ENCODE data around the gene ELFN2. TPM values are rescaled to one million over a fixed set of nuclear protein-coding genes. Genes with fewer than 3 reads are reported as not detected.

The ELFN2 gene
- total RNA-seq, 2 experiments from 2014 or later, result 0.57 to 0.79 TPM

DNA sequence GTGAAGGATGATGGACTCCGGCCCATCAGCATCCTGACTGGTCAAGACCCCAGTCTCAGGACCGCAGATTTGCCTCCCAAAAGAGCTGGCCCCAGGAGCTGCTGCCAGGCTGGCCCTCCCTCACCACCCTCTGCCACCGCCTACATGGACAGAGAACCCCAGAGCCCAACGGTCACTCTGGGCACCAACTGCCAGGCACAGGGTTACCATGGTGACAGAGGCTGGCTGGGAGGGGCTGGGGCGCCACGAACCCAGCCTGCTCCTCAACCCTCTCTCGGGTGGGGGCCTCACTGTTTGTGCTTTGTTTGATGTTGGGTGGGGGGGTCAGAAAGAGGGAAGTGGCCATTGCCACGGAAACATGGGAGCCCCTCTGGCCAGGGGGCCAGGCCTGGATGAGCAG lies 55.8 kb downstream of the ELFN2 start:
- Mint-ChIP-seq H3K4me1 (ENCODE audit: low read depth) (no peaks in the 10 kb centered on the region), H3K4me3 (no peak overlapping the region), H3K27me3 (ENCODE audit: low read depth) (no peaks in the 10 kb centered on the region), H3K9me3 (no peaks in the 10 kb centered on the region), H3K36me3 (ENCODE audit: low read depth) (no peaks in the 10 kb centered on the region), H3K27ac (no peak overlapping the region)
- DNase-seq, result no peak
- intact Hi-C loops (cut with micrococcal nuclease), result no loop called here
- CTCF ChIA-PET, result no interaction called here

DNA sequence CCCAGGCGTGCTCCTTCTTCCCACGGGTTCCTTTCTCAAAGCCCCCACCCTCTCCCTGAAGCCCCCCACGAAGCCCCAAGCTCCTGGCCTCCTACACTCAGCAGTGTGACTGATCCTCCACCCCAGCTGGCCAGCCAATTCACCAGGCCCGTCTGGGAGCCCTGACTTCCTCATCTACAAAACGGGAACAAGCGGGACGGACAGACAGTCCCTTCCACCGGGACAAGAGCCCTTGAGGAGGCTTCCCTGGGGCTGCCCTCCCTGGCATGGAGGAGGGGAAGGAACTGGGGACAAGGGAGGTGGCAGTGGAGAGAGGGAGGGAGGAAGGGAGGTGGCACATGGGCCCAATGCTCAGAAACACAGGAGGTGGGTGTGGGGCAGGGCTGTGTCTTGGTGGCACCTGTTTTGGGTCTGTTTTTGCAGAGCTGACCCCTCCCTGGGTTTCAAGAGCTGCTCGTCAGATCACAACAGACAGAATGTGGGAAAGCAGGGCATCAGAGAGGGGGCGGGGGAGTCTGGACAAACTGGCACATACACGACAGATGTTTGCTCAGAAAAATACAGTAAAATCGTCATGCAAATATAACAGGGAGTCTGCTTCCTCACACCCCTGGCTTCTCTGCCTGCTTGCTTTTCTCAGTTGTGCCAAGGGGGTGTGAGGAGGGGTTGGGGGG lies 56.8 kb downstream of the ELFN2 start:
- DNase-seq, result no peak
- H3K9me3 Mint-ChIP-seq, result no peaks in the 10 kb centered on the region
- H3K27me3 Mint-ChIP-seq (ENCODE audit: low read depth), result no peaks in the 10 kb centered on the region
- no peak overlapping the region for H3K4me3 Mint-ChIP-seq
- CTCF ChIA-PET, result no interaction called here
- no peak overlapping the region for H3K27ac Mint-ChIP-seq
- H3K4me1 Mint-ChIP-seq (ENCODE audit: low read depth), result no peaks in the 10 kb centered on the region
- intact Hi-C loops (cut with micrococcal nuclease), result no loop called here
- no peaks in the 10 kb centered on the region for H3K36me3 Mint-ChIP-seq (ENCODE audit: low read depth)

DNA sequence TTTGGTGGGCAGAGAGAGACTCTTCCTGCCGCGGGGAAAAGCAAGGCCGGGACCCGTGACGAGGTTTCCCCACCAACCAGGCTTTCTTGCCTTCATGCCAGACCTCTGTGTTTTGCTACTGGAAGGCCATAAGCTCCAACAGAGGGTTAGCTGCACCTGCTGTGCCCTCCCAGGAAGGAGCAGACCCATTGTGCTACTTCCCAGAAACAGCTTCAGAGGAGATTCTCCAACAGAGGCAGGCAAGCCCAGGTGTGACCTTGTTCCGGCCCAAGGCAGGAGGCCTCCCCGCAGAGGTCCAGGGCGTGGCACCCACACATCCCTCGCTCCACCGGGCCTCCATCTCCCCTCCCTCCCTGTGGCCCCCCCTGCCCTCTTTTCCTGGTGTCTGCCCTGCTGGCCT lies 57.8 kb downstream of the ELFN2 start:
- intact Hi-C loops (cut with micrococcal nuclease), result no loop called here
- H3K27me3 Mint-ChIP-seq (ENCODE audit: low read depth), result no peaks in the 10 kb centered on the region
- no peak overlapping the region for H3K4me3 Mint-ChIP-seq
- no peak overlapping the region for H3K27ac Mint-ChIP-seq
- CTCF ChIA-PET, result no interaction called here
- no peaks in the 10 kb centered on the region for H3K4me1 Mint-ChIP-seq (ENCODE audit: low read depth)
- H3K9me3 Mint-ChIP-seq, result no peaks in the 10 kb centered on the region
- DNase-seq, result no peak
- H3K36me3 Mint-ChIP-seq (ENCODE audit: low read depth), result no peaks in the 10 kb centered on the region

DNA sequence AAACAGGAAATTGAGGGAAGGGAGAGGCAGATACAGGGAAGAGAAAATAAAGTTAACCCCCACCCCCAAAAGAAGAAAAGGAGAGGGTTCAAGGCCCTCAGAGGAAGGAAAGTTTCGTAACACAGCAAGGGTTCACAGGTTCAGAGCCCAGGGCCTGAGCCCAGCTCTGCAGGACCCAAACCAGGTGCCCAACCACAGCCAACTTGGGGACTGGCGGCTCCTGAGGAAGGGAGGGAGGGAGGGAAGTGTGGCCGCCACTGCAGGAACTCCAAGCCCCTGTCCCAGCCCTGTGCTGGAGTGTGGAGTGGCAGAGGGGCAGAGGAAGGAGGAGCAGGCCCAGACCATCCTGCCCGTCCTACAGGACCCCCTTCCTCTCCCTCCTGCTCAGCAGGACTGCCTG lies 59.2 kb downstream of the ELFN2 start:
- intact Hi-C loops (cut with micrococcal nuclease), result no loop called here
- Mint-ChIP-seq H3K4me3 (no peak overlapping the region), H3K27me3 (ENCODE audit: low read depth) (no peaks in the 10 kb centered on the region), H3K27ac (no peak overlapping the region), H3K4me1 (ENCODE audit: low read depth) (no peaks in the 10 kb centered on the region), H3K9me3 (no peaks in the 10 kb centered on the region), H3K36me3 (ENCODE audit: low read depth) (no peaks in the 10 kb centered on the region)
- CTCF ChIA-PET, result no interaction called here
- no peak for DNase-seq

DNA sequence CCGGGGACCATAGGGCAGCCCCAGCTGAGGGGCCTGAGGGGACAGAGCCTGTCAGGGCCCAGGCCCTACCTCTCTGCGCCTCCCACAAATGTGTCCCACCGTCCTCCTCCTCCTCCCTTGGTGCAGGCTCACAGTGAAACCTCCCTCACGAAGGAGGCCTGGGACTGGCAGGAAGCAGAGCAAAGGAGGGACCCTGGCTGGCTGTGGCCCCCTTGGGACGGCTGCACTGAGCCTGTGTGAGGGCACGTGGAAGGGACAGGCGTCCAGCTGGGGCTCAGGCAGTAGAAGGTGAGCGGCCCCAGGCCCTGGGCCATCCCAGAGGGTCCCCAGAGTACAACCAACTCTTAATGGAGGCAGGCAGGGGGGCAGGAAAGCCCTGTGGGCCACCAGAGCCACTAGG lies 60.7 kb downstream of the ELFN2 start:
- Mint-ChIP-seq H3K4me3 (no peak overlapping the region), H3K36me3 (ENCODE audit: low read depth) (no peaks in the 10 kb centered on the region), H3K4me1 (ENCODE audit: low read depth) (no peaks in the 10 kb centered on the region), H3K27ac (no peak overlapping the region), H3K27me3 (ENCODE audit: low read depth) (no peaks in the 10 kb centered on the region), H3K9me3 (no peaks in the 10 kb centered on the region)
- DNase-seq, result no peak
- CTCF ChIA-PET, result interaction anchor here (0.8 kb wide), 1 partner anchor 259 kb away, joined by 3 read pairs; no protein-coding TSS in a partner anchor
- intact Hi-C loops (cut with micrococcal nuclease), result no loop called here

DNA sequence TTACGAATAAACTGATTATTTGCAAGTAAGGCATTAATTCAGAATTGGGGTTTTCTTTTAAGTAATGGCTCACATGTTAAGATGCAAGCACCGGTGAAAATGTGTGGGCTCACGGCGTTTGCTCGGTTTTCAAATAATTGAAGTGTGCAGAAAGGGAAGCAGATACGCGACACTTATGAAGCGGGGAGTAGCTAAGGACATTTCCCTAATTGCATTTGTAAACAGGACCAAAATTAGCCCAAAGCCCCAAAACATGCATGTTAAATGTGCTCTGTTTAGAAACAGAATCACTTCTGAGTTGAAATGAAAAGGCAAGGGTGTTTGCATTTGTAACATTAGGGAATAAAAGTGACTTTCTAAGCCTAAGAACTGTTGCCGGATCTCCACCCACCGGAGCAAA lies 61.3 kb downstream of the ELFN2 start:
- no peak overlapping the region for H3K4me3 Mint-ChIP-seq
- DNase-seq, result no peak
- intact Hi-C loops (cut with micrococcal nuclease), result no loop called here
- H3K9me3 Mint-ChIP-seq, result no peaks in the 10 kb centered on the region
- no peaks in the 10 kb centered on the region for H3K4me1 Mint-ChIP-seq (ENCODE audit: low read depth)
- no peaks in the 10 kb centered on the region for H3K27me3 Mint-ChIP-seq (ENCODE audit: low read depth)
- H3K36me3 Mint-ChIP-seq (ENCODE audit: low read depth), result no peaks in the 10 kb centered on the region
- CTCF ChIA-PET, result interaction anchor here (0.8 kb wide), 1 partner anchor 260 kb away, joined by 3 read pairs; no protein-coding TSS in a partner anchor
- no peak overlapping the region for H3K27ac Mint-ChIP-seq

DNA sequence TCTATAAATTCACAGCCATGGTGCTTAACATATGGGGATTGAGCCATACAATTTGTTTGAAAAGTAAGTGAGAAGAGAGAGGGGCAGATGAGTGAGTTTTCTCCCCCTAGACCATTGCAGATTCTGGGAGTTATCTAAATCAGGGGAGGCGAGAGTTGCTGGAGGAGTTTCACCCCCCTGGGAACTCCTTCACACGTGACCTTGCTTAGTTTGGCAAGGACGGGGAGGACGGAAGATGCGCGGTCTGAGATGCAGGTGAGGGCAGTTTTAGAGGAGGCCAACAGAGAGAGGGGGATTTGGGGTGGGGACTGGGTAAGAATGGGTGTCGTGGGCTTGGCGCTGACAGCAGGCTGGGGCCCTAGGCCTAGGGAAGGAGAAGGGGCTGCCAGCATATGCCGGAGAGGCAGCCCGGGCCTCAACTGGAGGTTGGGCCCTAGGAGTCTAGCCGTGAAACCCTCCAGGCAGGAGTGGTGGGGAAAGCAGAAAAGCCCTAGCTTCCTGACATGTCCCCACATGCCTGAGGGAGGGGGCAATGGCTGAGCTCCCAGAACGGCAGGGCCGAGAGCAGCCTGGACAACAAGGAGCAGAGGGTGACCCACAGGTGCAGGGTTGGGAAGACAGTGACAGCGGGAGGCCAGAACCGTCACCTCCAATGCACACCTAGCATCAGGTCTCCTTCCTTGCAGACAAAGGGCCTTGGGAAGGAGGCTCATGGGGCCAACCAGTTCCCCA lies 63.9 kb downstream of the ELFN2 start:
- no peak overlapping the region for H3K4me3 Mint-ChIP-seq
- H3K36me3 Mint-ChIP-seq (ENCODE audit: low read depth), result no peaks in the 10 kb centered on the region
- H3K27ac Mint-ChIP-seq, result no peak overlapping the region
- CTCF ChIA-PET, result no interaction called here
- DNase-seq, result no peak
- no peaks in the 10 kb centered on the region for H3K9me3 Mint-ChIP-seq
- intact Hi-C loops (cut with micrococcal nuclease), result no loop called here
- H3K27me3 Mint-ChIP-seq (ENCODE audit: low read depth), result no peaks in the 10 kb centered on the region
- H3K4me1 Mint-ChIP-seq (ENCODE audit: low read depth), result no peaks in the 10 kb centered on the region

DNA sequence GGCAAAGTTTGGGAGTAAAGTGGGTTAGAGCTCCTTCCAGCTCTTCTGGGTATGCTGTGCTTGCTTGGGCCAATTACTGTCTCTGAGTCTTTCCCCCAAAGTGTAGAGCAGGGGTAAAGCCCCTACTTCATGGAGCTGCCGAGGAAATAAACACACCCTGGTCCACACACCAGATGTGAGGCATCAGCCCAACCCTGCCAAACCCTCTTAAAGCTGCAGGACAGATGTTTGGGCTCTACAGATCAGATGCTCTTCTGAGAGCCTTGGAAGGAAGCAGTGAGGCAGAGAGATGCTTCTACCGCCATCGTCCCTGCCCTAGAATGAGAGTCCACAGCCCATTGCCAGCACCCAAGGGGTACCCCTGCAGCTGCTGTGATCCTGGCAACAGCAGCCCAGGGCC lies 64.7 kb downstream of the ELFN2 start:
- Mint-ChIP-seq H3K27me3 (ENCODE audit: low read depth) (no peaks in the 10 kb centered on the region), H3K4me3 (no peak overlapping the region), H3K27ac (no peak overlapping the region), H3K36me3 (ENCODE audit: low read depth) (no peaks in the 10 kb centered on the region), H3K4me1 (ENCODE audit: low read depth) (no peaks in the 10 kb centered on the region), H3K9me3 (no peaks in the 10 kb centered on the region)
- DNase-seq, result no peak
- CTCF ChIA-PET, result no interaction called here
- intact Hi-C loops (cut with micrococcal nuclease), result no loop called here

DNA sequence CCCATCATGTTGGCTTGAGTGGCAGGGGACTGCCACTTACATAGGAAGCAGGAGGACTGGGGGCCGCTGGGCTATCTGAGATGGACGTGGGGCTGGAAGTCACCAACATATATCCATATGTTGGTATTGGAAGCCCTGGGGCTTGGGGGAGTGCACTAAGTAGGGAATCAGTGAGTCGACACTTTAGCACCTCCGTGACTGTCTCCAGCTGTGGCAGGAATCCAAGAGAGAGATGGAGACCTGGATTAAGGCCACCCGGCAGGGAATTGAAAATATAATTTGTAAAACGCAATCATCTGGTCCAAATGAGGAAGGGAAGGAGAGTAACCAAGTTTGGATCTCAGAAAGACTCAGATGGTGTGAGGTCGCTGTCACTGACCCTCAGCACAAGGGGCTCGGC lies 68.4 kb downstream of the ELFN2 start:
- no peak overlapping the region for H3K4me3 Mint-ChIP-seq
- H3K27ac Mint-ChIP-seq, result no peak overlapping the region
- no peaks in the 10 kb centered on the region for H3K36me3 Mint-ChIP-seq (ENCODE audit: low read depth)
- no peaks in the 10 kb centered on the region for H3K9me3 Mint-ChIP-seq
- intact Hi-C loops (cut with micrococcal nuclease), result no loop called here
- no peaks in the 10 kb centered on the region for H3K27me3 Mint-ChIP-seq (ENCODE audit: low read depth)
- DNase-seq, result no peak
- no peaks in the 10 kb centered on the region for H3K4me1 Mint-ChIP-seq (ENCODE audit: low read depth)
- CTCF ChIA-PET, result no interaction called here

DNA sequence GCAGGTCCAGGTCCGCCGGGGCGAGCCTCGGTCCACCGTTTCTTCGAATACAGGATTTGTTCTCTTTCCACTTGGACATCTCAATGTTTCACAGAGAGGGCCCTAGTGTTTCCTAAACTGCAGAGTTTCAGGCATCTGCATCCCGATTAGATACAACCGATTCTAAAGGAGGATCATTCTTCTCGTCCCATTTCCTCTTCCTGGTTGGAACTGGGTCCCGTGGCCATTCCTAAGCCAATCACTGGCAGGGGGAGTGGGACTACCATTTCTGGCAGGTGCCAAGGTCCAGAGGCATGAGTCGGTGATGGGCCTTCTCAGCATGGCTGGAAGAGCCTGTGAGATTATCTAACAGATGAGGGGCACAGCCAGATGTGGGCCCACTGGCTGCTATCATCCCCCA lies 68.9 kb downstream of the ELFN2 start:
- no peaks in the 10 kb centered on the region for H3K4me1 Mint-ChIP-seq (ENCODE audit: low read depth)
- H3K9me3 Mint-ChIP-seq, result no peaks in the 10 kb centered on the region
- CTCF ChIA-PET, result no interaction called here
- H3K27ac Mint-ChIP-seq, result no peak overlapping the region
- H3K36me3 Mint-ChIP-seq (ENCODE audit: low read depth), result no peaks in the 10 kb centered on the region
- no peak overlapping the region for H3K4me3 Mint-ChIP-seq
- H3K27me3 Mint-ChIP-seq (ENCODE audit: low read depth), result no peaks in the 10 kb centered on the region
- intact Hi-C loops (cut with micrococcal nuclease), result no loop called here
- DNase-seq, result no peak

DNA sequence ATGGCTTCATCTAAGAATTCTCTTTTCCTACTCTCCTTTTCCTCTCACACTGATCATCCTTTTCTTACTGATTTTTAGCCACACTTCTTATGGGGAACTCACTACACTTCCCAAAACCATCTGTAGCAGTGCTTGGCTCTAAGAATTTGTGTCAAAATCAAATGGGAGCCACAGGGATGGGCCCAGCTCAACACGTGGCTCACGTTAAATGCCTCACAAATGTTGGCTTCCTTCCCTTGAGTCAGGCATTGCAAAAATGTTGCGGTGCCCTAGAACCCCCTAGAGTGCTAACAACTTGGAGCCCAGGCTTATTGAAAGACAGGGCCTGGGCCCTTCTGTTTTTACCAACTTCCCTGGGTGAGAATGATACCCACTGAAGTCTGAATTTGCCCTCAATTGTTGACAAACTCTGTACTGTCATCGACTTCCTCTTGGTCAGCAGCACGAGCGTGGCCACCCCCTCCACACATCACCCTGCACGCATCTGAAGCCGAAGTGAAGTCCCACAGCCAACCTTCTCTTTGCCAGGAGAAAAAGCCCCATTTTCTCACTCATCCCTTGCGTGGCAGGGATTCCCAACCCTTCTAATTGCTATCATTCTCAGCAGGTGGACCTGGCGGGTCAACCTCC lies 69.7 kb downstream of the ELFN2 start:
- CTCF ChIA-PET, result no interaction called here
- intact Hi-C loops (cut with micrococcal nuclease), result no loop called here
- Mint-ChIP-seq H3K27ac (no peak overlapping the region), H3K36me3 (ENCODE audit: low read depth) (no peaks in the 10 kb centered on the region), H3K4me1 (ENCODE audit: low read depth) (no peaks in the 10 kb centered on the region), H3K27me3 (ENCODE audit: low read depth) (no peaks in the 10 kb centered on the region), H3K9me3 (no peaks in the 10 kb centered on the region), H3K4me3 (no peak overlapping the region)
- no peak for DNase-seq

DNA sequence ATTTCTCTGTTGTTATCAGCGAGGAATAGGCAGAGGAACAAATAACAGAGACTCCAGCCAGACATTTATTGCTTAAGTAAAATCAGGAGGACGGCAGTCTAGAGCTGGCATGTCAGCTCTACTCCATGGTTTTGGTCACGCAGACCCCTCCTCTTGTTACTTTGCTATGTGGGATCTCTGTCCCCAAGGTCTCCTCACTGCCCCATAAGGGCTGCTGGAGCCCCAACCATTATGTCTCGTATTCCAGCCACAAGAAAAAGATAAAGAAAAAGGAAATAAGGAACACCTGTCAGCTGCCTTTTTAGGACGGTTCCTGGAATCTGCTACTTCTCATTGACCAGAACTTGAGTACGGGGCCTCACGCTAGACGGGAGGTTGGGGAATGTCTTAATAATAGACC lies 70.4 kb downstream of the ELFN2 start:
- Mint-ChIP-seq H3K4me1 (ENCODE audit: low read depth) (no peaks in the 10 kb centered on the region), H3K4me3 (no peak overlapping the region), H3K27ac (no peak overlapping the region), H3K27me3 (ENCODE audit: low read depth) (no peaks in the 10 kb centered on the region), H3K36me3 (ENCODE audit: low read depth) (no peaks in the 10 kb centered on the region), H3K9me3 (no peaks in the 10 kb centered on the region)
- CTCF ChIA-PET, result no interaction called here
- DNase-seq, result no peak
- intact Hi-C loops (cut with micrococcal nuclease), result no loop called here

DNA sequence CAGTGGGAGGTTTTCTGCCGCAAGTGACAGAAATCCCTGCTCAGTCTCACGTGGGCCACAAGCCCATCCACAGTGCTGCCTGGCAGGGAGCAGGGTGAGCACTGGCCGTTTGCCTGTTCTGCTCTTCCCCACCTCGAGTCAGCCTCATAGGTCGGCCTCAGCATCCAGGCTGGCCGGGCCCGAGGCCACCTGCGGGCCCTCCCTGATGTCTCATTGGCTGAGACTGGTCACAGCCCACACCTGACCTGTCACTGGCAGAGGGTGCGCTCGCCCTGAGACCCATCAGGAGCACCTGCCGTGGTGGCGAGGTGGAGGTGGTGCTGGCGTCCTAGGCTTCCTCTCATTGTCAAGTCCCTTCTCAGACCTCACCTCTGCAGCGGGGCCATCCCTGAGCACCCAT lies 72.1 kb downstream of the ELFN2 start:
- Mint-ChIP-seq H3K36me3 (ENCODE audit: low read depth) (no peaks in the 10 kb centered on the region), H3K4me3 (no peak overlapping the region), H3K27ac (no peak overlapping the region), H3K9me3 (no peaks in the 10 kb centered on the region), H3K4me1 (ENCODE audit: low read depth) (no peaks in the 10 kb centered on the region), H3K27me3 (ENCODE audit: low read depth) (no peaks in the 10 kb centered on the region)
- CTCF ChIA-PET, result no interaction called here
- intact Hi-C loops (cut with micrococcal nuclease), result no loop called here
- no peak for DNase-seq

Measured in activated naive CD4-positive, alpha-beta T cell treated with anti-CD3 and anti-CD28 coated beads for 36 hours (primary cell).